B cell (primary cell): Measurements from ENCODE around the gene NPY. TPM values are rescaled to one million over a fixed set of nuclear protein-coding genes. Genes with fewer than 3 reads are reported as not detected.

Experiments used
- ATAC-seq: fragments of 200-7000 bp; cut with Tn5 transposase; one replicate; pipeline ENCODE4 v1.10.0; 2021; ENCODE audit warnings: low read depth, mild to moderate bottlenecking, moderate number of reproducible peaks, moderate library complexity
- CTCF ChIA-PET: fragments of 350-600 bp; sonication (Branson Sonifier 250); formaldehyde crosslinking; loops from one replicate; lab custom pipeline; 2021; ENCODE audit warnings: antibody characterized with exemption, inconsistent platforms; lab: Charles Lee
- POLR2A ChIA-PET: fragments of 350-600 bp; sonication (Branson Sonifier 250); formaldehyde crosslinking; loops from one replicate; lab custom pipeline; 2021; ENCODE audit warnings: antibody characterized with exemption; lab: Charles Lee
- DNase-seq: peaks from one replicate; pipeline ENCODE4 v3.0.0; 2013
- H2AFZ ChIP-seq: 2 replicates; pipeline ENCODE4 v1.6.1; 2012; ENCODE audit warnings: mild to moderate bottlenecking, low read depth, low read length; ENCODE audit not compliant: insufficient read depth, poor library complexity, severe bottlenecking
- H3K27ac ChIP-seq, 2 donors: 1 replicate in 1 of 2; 2 replicates in 1 of 2; pipeline ENCODE4 v1.5.1; 2012 to 2013; ENCODE audit warnings: low read length in 2 of 2, mild to moderate bottlenecking in 2 of 2, moderate library complexity in 1 of 2
- H3K27me3 ChIP-seq, 4 experiments: fragments of 200-600 bp in 1 of 4; sonication (generic) in 1 of 4; replicated peaks in 1 of 4; 1 replicate in 2 of 4; 2 replicates in 2 of 4; pipeline versions ENCODE4 v1.6.1 to v1.7.0; 2013 to 2016; ENCODE audit warnings: low read length in 3 of 4, mild to moderate bottlenecking in 2 of 4, mixed read lengths in 1 of 4, moderate library complexity in 1 of 4; ENCODE audit not compliant: insufficient read depth in 4 of 4, control insufficient read depth in 3 of 4; ENCODE audit errors: control extremely low read depth in 1 of 4
- H3K36me3 ChIP-seq, 2 experiments: replicated peaks in 1 of 2; 1 replicate in 1 of 2; 2 replicates in 1 of 2; pipeline versions ENCODE4 v1.6.1 to v1.7.1; 2013; ENCODE audit warnings: low read length in 1 of 2; ENCODE audit not compliant: insufficient read depth in 2 of 2, control insufficient read depth in 1 of 2; ENCODE audit errors: control extremely low read depth in 1 of 2, extremely low read depth in 1 of 2
- H3K4me1 ChIP-seq, 2 donors: fragments of 200-600 bp in 1 of 2; sonication (generic) in 1 of 2; 1 replicate in 1 of 2; 2 replicates in 1 of 2; pipeline versions ENCODE4 v1.5.1 to v1.6.1; 2013 to 2017; ENCODE audit warnings: low read length in 2 of 2; ENCODE audit not compliant: control insufficient read depth in 2 of 2, insufficient read depth in 2 of 2
- H3K4me2 ChIP-seq: replicated peaks from 2 replicates; pipeline ENCODE3; 2012; ENCODE audit warnings: mild to moderate bottlenecking, low read depth, low read length; ENCODE audit not compliant: poor library complexity, severe bottlenecking
- H3K4me3 ChIP-seq, 5 experiments: fragments of 200-600 bp in 1 of 5; sonication (generic) in 1 of 5; 1 replicate in 3 of 5; 2 replicates in 2 of 5; pipeline versions ENCODE4 v1.5.1 to v1.7.0; 2011 to 2016; ENCODE audit warnings: low read length in 4 of 5, mild to moderate bottlenecking in 4 of 5, low read depth in 2 of 5, control low read depth in 1 of 5, moderate library complexity in 1 of 5; ENCODE audit not compliant: insufficient read depth in 1 of 5; ENCODE audit errors: control extremely low read depth in 1 of 5, extremely low read depth in 1 of 5
- H3K79me2 ChIP-seq: fragments of 200-600 bp; sonication (generic); one replicate; pipeline ENCODE4 v1.6.0; 2016; ENCODE audit warnings: low read length; ENCODE audit not compliant: control insufficient read depth, insufficient read depth
- H3K9ac ChIP-seq: fragments of 200-600 bp; sonication (generic); 2 replicates; pipeline ENCODE4 v1.6.1; 2017; ENCODE audit warnings: mild to moderate bottlenecking, low read length, moderate library complexity
- H3K9me3 ChIP-seq, 3 donors: one replicate each; pipeline versions ENCODE4 v1.6.1 to v1.7.1; 2013; ENCODE audit warnings: low read length in 2 of 3; ENCODE audit not compliant: control insufficient read depth in 2 of 3, insufficient read depth in 1 of 3; ENCODE audit errors: control extremely low read depth in 1 of 3
- H4K20me1 ChIP-seq: 2 replicates; pipeline ENCODE4 v1.6.0; 2012; ENCODE audit warnings: mild to moderate bottlenecking, low read length; ENCODE audit not compliant: insufficient read depth, control insufficient read depth, poor library complexity, severe bottlenecking
- H3K27ac Mint-ChIP-seq: one replicate; pipeline ENCODE4 v1.8.0; 2021; ENCODE audit warnings: mixed read lengths
- H3K27me3 Mint-ChIP-seq: one replicate; pipeline ENCODE4 v1.8.0; 2021; ENCODE audit warnings: mixed read lengths
- H3K4me1 Mint-ChIP-seq: one replicate; pipeline ENCODE4 v1.8.0; 2021; ENCODE audit warnings: mixed read lengths
- H3K4me3 Mint-ChIP-seq: one replicate; pipeline ENCODE4 v1.8.0; 2021; ENCODE audit warnings: mixed read lengths
- H3K9me3 Mint-ChIP-seq: one replicate; pipeline ENCODE4 v1.8.0; 2022; ENCODE audit warnings: mixed read lengths; ENCODE audit not compliant: insufficient read depth
- EZH2 ChIP-seq: IDR thresholded peaks from 2 replicates; pipeline ENCODE4 v1.6.1; 2012; ENCODE audit warnings: borderline replicate concordance, low read depth, mild to moderate bottlenecking, moderate library complexity, low read length; ENCODE audit not compliant: insufficient read depth, poor library complexity, severe bottlenecking
- WGBS: methylation state at CpG from one replicate; pipeline ENCODE4 v1.1.5; 2013; ENCODE audit warnings: missing lambda C conversion rate; ENCODE audit not compliant: insufficient coverage; 5-methylcytosine and 5-hydroxymethylcytosine counted together
- intact Hi-C: fragments of 100-400 bp; cut with micrococcal nuclease; formaldehyde crosslinking; loops from one replicate; pipeline ENCODE4 v1.10.0; 2022
- polyA plus RNA-seq: library from polyadenylated mRNA; depleted of rRNA; stranded (reverse); fragments of >200 nt; gene quantifications from 2 replicates; pipeline ENCODE4 v1.2.3, GENCODE V29; 2012
- total RNA-seq, 2 donors: library from RNA; stranded (reverse); fragments of 120-200 nt in 1 of 2; gene quantifications; 1 replicate in 1 of 2; 2 replicates in 1 of 2; pipeline versions ENCODE4 v1.2.3 to v1.2.4, GENCODE V29; 2013 to 2022
- TF ChIP-seq, protein P1 (sequence below): fragments of 200-600 bp; IDR thresholded peaks from one replicate; pipeline ENCODE4 v1.8.0; 2022; ENCODE audit warnings: antibody characterized with exemption, mild to moderate bottlenecking

Gene NPY
- total and polyA plus RNA-seq, 2 donors (not counting 1 experiment from before 2014, with no cell fraction given) = not detected

DNA sequence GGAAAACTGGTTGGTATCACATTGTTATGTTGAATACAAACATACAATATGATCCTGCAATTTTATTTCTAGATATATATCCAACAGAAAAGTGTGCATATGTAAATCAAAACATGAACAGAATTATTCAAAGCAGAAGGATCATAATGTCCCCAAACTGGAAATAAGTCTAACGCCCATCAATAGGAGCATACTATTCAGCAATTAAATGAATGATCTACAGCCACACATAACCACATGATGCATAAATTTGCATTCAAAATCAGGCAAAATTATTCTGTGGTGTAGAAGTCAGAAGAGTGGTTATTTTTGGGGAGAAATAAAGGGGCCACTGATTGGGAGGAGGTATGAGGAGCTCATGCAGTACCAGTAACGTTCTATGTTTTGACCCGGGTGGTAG lies 28.6 kb downstream of the NPY start:
- H3K4me2 ChIP-seq = no peak overlapping the region
- ChIA-PET CTCF (interaction anchor here (1.0 kb wide), 1 partner anchor 23 kb away, joined by 3 read pairs; no protein-coding TSS in a partner anchor), POLR2A (no interaction called here)
- no peak overlapping the region for H3K9ac ChIP-seq
- no peaks in the 10 kb centered on the region for H3K79me2 ChIP-seq
- no peaks in the 10 kb centered on the region for H3K4me1 ChIP-seq
- H3K9me3 ChIP-seq = no peaks in the 10 kb centered on the region
- Mint-ChIP-seq H3K4me3 (no peak overlapping the region), H3K4me1 (no peaks in the 10 kb centered on the region), H3K27me3 (peaks cover 20% of the 10 kb centered on the region), H3K9me3 (no peaks in the 10 kb centered on the region), H3K27ac (no peak overlapping the region)
- H3K27ac ChIP-seq = no peak overlapping the region
- WGBS = no CpG with 5 or more reads among the region's 3 CpGs
- H3K27me3 ChIP-seq = no peaks in the 10 kb centered on the region
- ATAC-seq (no peak), DNase-seq (no peak)
- no peak overlapping the region for H2AFZ ChIP-seq
- no peaks in the 10 kb centered on the region for H4K20me1 ChIP-seq
- intact Hi-C loops = no loop called here
- no peak overlapping the region for H3K4me3 ChIP-seq
- TF ChIP-seq EZH2 = no peak
- TF ChIP-seq, protein P1, sequence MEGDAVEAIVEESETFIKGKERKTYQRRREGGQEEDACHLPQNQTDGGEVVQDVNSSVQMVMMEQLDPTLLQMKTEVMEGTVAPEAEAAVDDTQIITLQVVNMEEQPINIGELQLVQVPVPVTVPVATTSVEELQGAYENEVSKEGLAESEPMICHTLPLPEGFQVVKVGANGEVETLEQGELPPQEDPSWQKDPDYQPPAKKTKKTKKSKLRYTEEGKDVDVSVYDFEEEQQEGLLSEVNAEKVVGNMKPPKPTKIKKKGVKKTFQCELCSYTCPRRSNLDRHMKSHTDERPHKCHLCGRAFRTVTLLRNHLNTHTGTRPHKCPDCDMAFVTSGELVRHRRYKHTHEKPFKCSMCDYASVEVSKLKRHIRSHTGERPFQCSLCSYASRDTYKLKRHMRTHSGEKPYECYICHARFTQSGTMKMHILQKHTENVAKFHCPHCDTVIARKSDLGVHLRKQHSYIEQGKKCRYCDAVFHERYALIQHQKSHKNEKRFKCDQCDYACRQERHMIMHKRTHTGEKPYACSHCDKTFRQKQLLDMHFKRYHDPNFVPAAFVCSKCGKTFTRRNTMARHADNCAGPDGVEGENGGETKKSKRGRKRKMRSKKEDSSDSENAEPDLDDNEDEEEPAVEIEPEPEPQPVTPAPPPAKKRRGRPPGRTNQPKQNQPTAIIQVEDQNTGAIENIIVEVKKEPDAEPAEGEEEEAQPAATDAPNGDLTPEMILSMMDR = no peak
- H3K36me3 ChIP-seq = no peaks in the 10 kb centered on the region

DNA sequence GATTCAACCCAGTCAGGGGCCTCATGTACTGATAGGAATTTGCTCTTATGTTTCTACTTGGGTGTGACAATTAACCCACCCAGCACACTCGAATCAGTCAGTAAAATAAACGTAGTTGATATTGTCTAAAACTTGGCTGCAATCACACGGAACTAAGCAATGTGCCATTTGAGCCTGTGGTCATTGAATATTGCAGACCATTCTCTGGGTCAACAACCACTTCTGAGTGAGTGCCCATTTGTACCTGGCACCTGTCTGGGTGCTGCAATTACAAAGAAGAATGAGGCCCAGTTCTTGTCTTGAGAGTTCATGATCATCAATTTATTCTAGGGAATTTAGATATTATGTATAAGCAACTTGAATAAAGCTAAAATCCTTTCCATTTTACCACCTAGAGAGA lies 29.8 kb downstream of the NPY start:
- H3K4me3 Mint-ChIP-seq = no peak overlapping the region
- CTCF ChIA-PET = interaction anchor here (1.0 kb wide), 1 partner anchor 24 kb away, joined by 3 read pairs; no protein-coding TSS in a partner anchor
- no peaks in the 10 kb centered on the region for H3K4me1 ChIP-seq

More for the DNA sequence above, 29.8 kb downstream of the NPY start:
- H3K9ac ChIP-seq = no peak overlapping the region
- no peaks in the 10 kb centered on the region for H4K20me1 ChIP-seq
- H3K27me3 ChIP-seq = no peaks in the 10 kb centered on the region
- H3K36me3 ChIP-seq = no peaks in the 10 kb centered on the region
- DNase-seq = no peak
- no peak overlapping the region for H3K4me2 ChIP-seq
- peaks cover 21% of the 10 kb centered on the region for H3K27me3 Mint-ChIP-seq
- no peaks in the 10 kb centered on the region for H3K79me2 ChIP-seq
- POLR2A ChIA-PET = no interaction called here
- no peak for TF ChIP-seq EZH2
- TF ChIP-seq, protein P1 = no peak
- 100% methylated on average over 1 of the region's 3 CpGs for WGBS
- no peaks in the 10 kb centered on the region for H3K9me3 Mint-ChIP-seq
- H3K27ac ChIP-seq = no peak overlapping the region
- H3K9me3 ChIP-seq = no peaks in the 10 kb centered on the region
- H2AFZ ChIP-seq = no peak overlapping the region
- ATAC-seq = no peak
- intact Hi-C loops = no loop called here
- no peaks in the 10 kb centered on the region for H3K4me1 Mint-ChIP-seq
- no peak overlapping the region for H3K4me3 ChIP-seq
- no peak overlapping the region for H3K27ac Mint-ChIP-seq
